ENCODE data around the gene COG1. TPM values are rescaled to one million over a fixed set of nuclear protein-coding genes. Genes with fewer than 3 reads are reported as not detected.

COG1 gene
- total and polyA plus RNA-seq, 2 donors (not counting 3 experiments of a cell fraction or from before 2014, with no cell fraction given) = 26.2 to 39.0 TPM

DNA sequence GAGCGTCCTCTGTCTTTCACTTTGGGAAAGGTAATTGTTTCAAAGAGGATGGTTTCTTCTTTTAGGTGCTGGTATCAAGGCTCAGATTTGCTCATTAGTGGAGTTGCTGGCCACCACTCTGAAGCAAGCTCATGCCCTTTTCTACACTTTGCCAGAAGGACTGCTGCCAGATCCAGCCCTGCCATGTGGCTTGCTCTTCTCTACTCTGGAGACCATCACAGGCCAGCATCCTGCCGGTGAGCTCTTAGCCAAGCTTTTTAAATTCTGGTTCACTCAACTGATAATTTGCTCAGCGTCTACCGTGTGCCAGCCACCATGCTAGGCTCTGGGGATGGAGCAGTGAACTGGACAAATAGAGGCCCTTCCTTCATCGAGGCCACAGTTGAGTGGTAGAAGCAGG is 4.3 kb downstream of the COG1 start:
- DNase-seq (ENCODE audit: low read depth, low spot score) = no peak
- dilution Hi-C loops (cut with MboI; ENCODE audit: extremely low pct_ligation_motif_present, low sequenced_read_pairs) (no loop called here), intact Hi-C loops (cut with micrococcal nuclease) (no loop called here)
- Histone ChIP-seq H3K9me1 (replicated peaks; ENCODE audit: control insufficient read depth, extremely low read depth, insufficient read depth, low read length) (no peaks in the 10 kb centered on the region), H3K4me1 (ENCODE audit: control insufficient read depth, extremely low read depth, insufficient read depth, low read length) (peaks cover 13% of the 10 kb centered on the region), H3K79me2 (ENCODE audit: control insufficient read depth, insufficient read depth, low read length) (peaks cover 15% of the 10 kb centered on the region), H3K27ac (ENCODE audit: insufficient read depth, low read depth, low read length) (no peak overlapping the region), H3K27me3 (ENCODE audit: control insufficient read depth in 2 of 2, insufficient read depth in 2 of 2, low read length in 2 of 2) (no peaks in the 10 kb centered on the region), H3K4me2 (ENCODE audit: insufficient read depth, low read length) (no peak overlapping the region), H3K36me3 (ENCODE audit: control insufficient read depth in 2 of 2, extremely low read depth in 1 of 2, insufficient read depth in 2 of 2, low read length in 2 of 2) (peaks cover 33 to 46% of the 10 kb centered on the region in 2 experiments), H4K20me1 (replicated peaks; ENCODE audit: control insufficient read depth, extremely low read depth, insufficient read depth, low read length) (no peaks in the 10 kb centered on the region), H3K9ac (replicated peaks; ENCODE audit: extremely low read depth, insufficient read depth, low read length) (no peak overlapping the region), H3K9me3 (replicated peaks; ENCODE audit: control insufficient read depth, insufficient read depth, low read length) (no peaks in the 10 kb centered on the region), H3K4me3 (replicated peaks in 1 of 3; ENCODE audit: insufficient read depth in 1 of 3, low read depth in 1 of 3, low read length in 3 of 3) (no peak overlapping the region), H2AFZ (ENCODE audit: low read depth, low read length) (no peak overlapping the region)
- CTCF ChIA-PET = interaction anchor here (0.6 to 2.8 kb wide), 27 partner anchors 10 to 981 kb away, joined by 3 to 55 read pairs (median 4); a partner anchor contains a TSS
- FAIRE-seq = no peak
- TF ChIP-seq POLR2A (IDR thresholded peaks at IDR 0.05; ENCODE audit: low read depth, low read length) = no peak
- TF ChIP-seq, protein P1, sequence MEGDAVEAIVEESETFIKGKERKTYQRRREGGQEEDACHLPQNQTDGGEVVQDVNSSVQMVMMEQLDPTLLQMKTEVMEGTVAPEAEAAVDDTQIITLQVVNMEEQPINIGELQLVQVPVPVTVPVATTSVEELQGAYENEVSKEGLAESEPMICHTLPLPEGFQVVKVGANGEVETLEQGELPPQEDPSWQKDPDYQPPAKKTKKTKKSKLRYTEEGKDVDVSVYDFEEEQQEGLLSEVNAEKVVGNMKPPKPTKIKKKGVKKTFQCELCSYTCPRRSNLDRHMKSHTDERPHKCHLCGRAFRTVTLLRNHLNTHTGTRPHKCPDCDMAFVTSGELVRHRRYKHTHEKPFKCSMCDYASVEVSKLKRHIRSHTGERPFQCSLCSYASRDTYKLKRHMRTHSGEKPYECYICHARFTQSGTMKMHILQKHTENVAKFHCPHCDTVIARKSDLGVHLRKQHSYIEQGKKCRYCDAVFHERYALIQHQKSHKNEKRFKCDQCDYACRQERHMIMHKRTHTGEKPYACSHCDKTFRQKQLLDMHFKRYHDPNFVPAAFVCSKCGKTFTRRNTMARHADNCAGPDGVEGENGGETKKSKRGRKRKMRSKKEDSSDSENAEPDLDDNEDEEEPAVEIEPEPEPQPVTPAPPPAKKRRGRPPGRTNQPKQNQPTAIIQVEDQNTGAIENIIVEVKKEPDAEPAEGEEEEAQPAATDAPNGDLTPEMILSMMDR (IDR thresholded peaks at IDR 0.05; ENCODE audit: extremely low read depth in 1 of 2, insufficient read depth in 1 of 2, low read depth in 1 of 2, low read length in 2 of 2) = no peak
- TF ChIP-seq GATA2 (IDR thresholded peaks at IDR 0.05; ENCODE audit: insufficient read depth, insufficient read length, low read depth, low read length) = no peak
- TF ChIP-seq FOS (IDR thresholded peaks at IDR 0.05; ENCODE audit: borderline replicate concordance, insufficient read depth, low read length) = no peak
- no peak for TF ChIP-seq POLR2AphosphoS5 (IDR thresholded peaks at IDR 0.05; ENCODE audit: insufficient read depth, low read depth, low read length)
- TF ChIP-seq MYC (IDR thresholded peaks at IDR 0.05; ENCODE audit: low read depth, low read length) = no peak
- no peak for TF ChIP-seq JUN (IDR thresholded peaks at IDR 0.05; ENCODE audit: borderline replicate concordance, insufficient read depth, insufficient read length, low read depth)
- TF ChIP-seq, protein P2, sequence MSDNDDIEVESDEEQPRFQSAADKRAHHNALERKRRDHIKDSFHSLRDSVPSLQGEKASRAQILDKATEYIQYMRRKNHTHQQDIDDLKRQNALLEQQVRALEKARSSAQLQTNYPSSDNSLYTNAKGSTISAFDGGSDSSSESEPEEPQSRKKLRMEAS (IDR thresholded peaks at IDR 0.05; ENCODE audit: insufficient read depth, insufficient read length) = no peak
- no peak for TF ChIP-seq EZH2 (IDR thresholded peaks at IDR 0.05; ENCODE audit: borderline replicate concordance, low read depth, low read length, severe bottlenecking)
- POLR2A ChIA-PET = no interaction called here
- no TSS peak for BruUV-seq (replicated peaks)

Data from endothelial cell of umbilical vein (primary cell).